Measurements from ENCODE around the gene PTTG1IP.

PTTG1IP gene

GRCh38 chr21:44817506-44817880 is 56.0 kb downstream of the PTTG1IP start:
- peak overlapping the region; percentile 68 for H3K4me2 ChIP-seq
- peaks cover 8% of the 10 kb centered on the region; the same call in 1 of the 2 replicates for H3K27me3 ChIP-seq (ENCODE audit: insufficient read depth, low read depth)
- no peak overlapping the region for H3K4me3 ChIP-seq (IDR thresholded peaks at IDR 0.05; ENCODE audit: insufficient read depth, low read depth, low read length)
- no peak overlapping the region for H3K27ac ChIP-seq
- H2AFZ ChIP-seq (ENCODE audit: low read depth): no peak overlapping the region
- TF ChIP-seq CTCF (conservative IDR thresholded peaks at IDR 0.05; ENCODE audit: low read depth, low read length): no peak
- H3K36me3 ChIP-seq (ENCODE audit: insufficient read depth): no peaks in the 10 kb centered on the region
- H3K79me2 ChIP-seq (ENCODE audit: insufficient read depth, low read depth): peaks cover 47% of the 10 kb centered on the region
- H3K9ac ChIP-seq: no peak overlapping the region; the same call in 1 of the 2 replicates
- no peaks in the 10 kb centered on the region for H3K4me1 ChIP-seq (ENCODE audit: low read depth, poor library complexity, severe bottlenecking)
- peaks cover 9% of the 10 kb centered on the region; the same call in 1 of the 2 replicates for H4K20me1 ChIP-seq (ENCODE audit: insufficient read depth)

GRCh38 chr21:44816761-44817505 is 56.6 kb downstream of the PTTG1IP start:
- Histone ChIP-seq H3K79me2 (ENCODE audit: insufficient read depth, low read depth) (peaks cover 51% of the 10 kb centered on the region), H3K27ac (no peak overlapping the region), H3K36me3 (ENCODE audit: insufficient read depth) (no peaks in the 10 kb centered on the region), H3K4me1 (ENCODE audit: low read depth, poor library complexity, severe bottlenecking) (no peaks in the 10 kb centered on the region), H3K9ac (no peak overlapping the region), H2AFZ (ENCODE audit: low read depth) (no peak overlapping the region), H3K4me3 (IDR thresholded peaks at IDR 0.05; ENCODE audit: insufficient read depth, low read depth, low read length) (no peak overlapping the region), H4K20me1 (ENCODE audit: insufficient read depth) (peaks cover 9% of the 10 kb centered on the region; the same call in 1 of the 2 replicates), H3K27me3 (ENCODE audit: insufficient read depth, low read depth) (peaks cover 4% of the 10 kb centered on the region; the same call in 1 of the 2 replicates), H3K4me2 (peak overlapping the region; percentile 68)
- TF ChIP-seq CTCF (conservative IDR thresholded peaks at IDR 0.05; ENCODE audit: low read depth, low read length): no peak

- Histone ChIP-seq H3K27me3 (ENCODE audit: insufficient read depth, low read depth) (peaks cover 4% of the 10 kb centered on the region; the same call in 1 of the 2 replicates), H3K4me2 (no peak overlapping the region), H3K79me2 (ENCODE audit: insufficient read depth, low read depth) (peaks cover 60% of the 10 kb centered on the region), H3K4me3 (IDR thresholded peaks at IDR 0.05; ENCODE audit: insufficient read depth, low read depth, low read length) (no peak overlapping the region), H2AFZ (ENCODE audit: low read depth) (no peak overlapping the region), H3K9ac (no peak overlapping the region), H3K4me1 (ENCODE audit: low read depth, poor library complexity, severe bottlenecking) (no peaks in the 10 kb centered on the region), H3K27ac (no peak overlapping the region), H3K36me3 (ENCODE audit: insufficient read depth) (no peaks in the 10 kb centered on the region), H4K20me1 (ENCODE audit: insufficient read depth) (peaks cover 9% of the 10 kb centered on the region; the same call in 1 of the 2 replicates)
- TF ChIP-seq CTCF (conservative IDR thresholded peaks at IDR 0.05; ENCODE audit: low read depth, low read length): no peak
Observed at GRCh38 chr21:44815852-44816628, 57.5 kb downstream of the PTTG1IP start.

GRCh38 chr21:44815225-44815624 is 58.3 kb downstream of the PTTG1IP start:
- no peaks in the 10 kb centered on the region for H3K36me3 ChIP-seq (ENCODE audit: insufficient read depth)
- no peak overlapping the region for H3K9ac ChIP-seq
- H3K4me1 ChIP-seq (ENCODE audit: low read depth, poor library complexity, severe bottlenecking): no peaks in the 10 kb centered on the region
- peaks cover 4% of the 10 kb centered on the region; the same call in 1 of the 2 replicates for H3K27me3 ChIP-seq (ENCODE audit: insufficient read depth, low read depth)
- no peak overlapping the region for H3K27ac ChIP-seq
- peaks cover 9% of the 10 kb centered on the region; the same call in 1 of the 2 replicates for H4K20me1 ChIP-seq (ENCODE audit: insufficient read depth)
- no peak overlapping the region for H2AFZ ChIP-seq (ENCODE audit: low read depth)
- no peak for TF ChIP-seq CTCF (conservative IDR thresholded peaks at IDR 0.05; ENCODE audit: low read depth, low read length)
- H3K4me3 ChIP-seq (IDR thresholded peaks at IDR 0.05; ENCODE audit: insufficient read depth, low read depth, low read length): no peak overlapping the region
- H3K79me2 ChIP-seq (ENCODE audit: insufficient read depth, low read depth): peaks cover 62% of the 10 kb centered on the region
- no peak overlapping the region for H3K4me2 ChIP-seq
